ENCODE results near the gene IGSF9.

IGSF9 gene

GRCh38 chr1:159953536-159954515, 8.4 kb upstream of the IGSF9 start, which contains the start of gene SLAMF9:
TSS of gene SLAMF9 (minus strand) at chr1:159954237. CDS start at chr1:159954137, 100 bp downstream.
- Histone ChIP-seq H3K9ac (ENCODE audit: low read length) (no peak within 1 kb of the TSS), H3K4me2 (ENCODE audit: low read length) (no peak within 1 kb of the TSS), H3K36me3 (ENCODE audit: insufficient read depth, low read length) (no peaks in the 10 kb centered on the region), H2AFZ (ENCODE audit: low read length) (no peak within 1 kb of the TSS), H3K4me3 (ENCODE audit: low read depth, low read length, poor library complexity, severe bottlenecking) (no peak within 1 kb of the TSS), H3K27ac (ENCODE audit: low read depth, low read length, poor library complexity, severe bottlenecking) (no peak within 1 kb of the TSS), H3K9me3 (ENCODE audit: low read length) (no peaks in the 10 kb centered on the region), H3K27me3 (ENCODE audit: insufficient read depth, low read length) (peaks cover 3% of the 10 kb centered on the region; the same call in 1 of the 2 replicates), H3K79me2 (ENCODE audit: insufficient read depth, low read length) (no peaks in the 10 kb centered on the region), H3K9me2 (ENCODE audit: low read depth, low read length) (no peaks in the 10 kb centered on the region), H3K4me1 (ENCODE audit: insufficient read depth, low read length, severe bottlenecking) (no peaks in the 10 kb centered on the region), H3F3A (ENCODE audit: insufficient read depth, low read length) (no peaks in the 10 kb centered on the region), H4K20me1 (ENCODE audit: insufficient read depth, low read length) (no peaks in the 10 kb centered on the region)
- TF ChIP-seq CTCF (IDR thresholded peaks at IDR 0.05; ENCODE audit: low read length), result no peak
- TF ChIP-seq EZH2 (IDR thresholded peaks at IDR 0.05; ENCODE audit: borderline replicate concordance, low read length), result no peak

GRCh38 chr1:159952932-159953331, 7.5 kb upstream of the IGSF9 start:
- Histone ChIP-seq H3K9ac (ENCODE audit: low read length) (no peak overlapping the region), H3K36me3 (ENCODE audit: insufficient read depth, low read length) (no peaks in the 10 kb centered on the region), H2AFZ (ENCODE audit: low read length) (no peak overlapping the region), H3F3A (ENCODE audit: insufficient read depth, low read length) (no peaks in the 10 kb centered on the region), H3K4me3 (ENCODE audit: low read depth, low read length, poor library complexity, severe bottlenecking) (no peak overlapping the region), H3K4me1 (ENCODE audit: insufficient read depth, low read length, severe bottlenecking) (no peaks in the 10 kb centered on the region), H3K4me2 (ENCODE audit: low read length) (no peak overlapping the region), H3K9me2 (ENCODE audit: low read depth, low read length) (no peaks in the 10 kb centered on the region), H3K27ac (ENCODE audit: low read depth, low read length, poor library complexity, severe bottlenecking) (no peak overlapping the region), H3K27me3 (ENCODE audit: insufficient read depth, low read length) (peaks cover 1% of the 10 kb centered on the region; the same call in 1 of the 2 replicates), H4K20me1 (ENCODE audit: insufficient read depth, low read length) (no peaks in the 10 kb centered on the region), H3K9me3 (ENCODE audit: low read length) (no peaks in the 10 kb centered on the region), H3K79me2 (ENCODE audit: insufficient read depth, low read length) (no peaks in the 10 kb centered on the region)
- TF ChIP-seq EZH2 (IDR thresholded peaks at IDR 0.05; ENCODE audit: borderline replicate concordance, low read length) (no peak), CTCF (IDR thresholded peaks at IDR 0.05; ENCODE audit: low read length) (no peak)

- H3K9me3 ChIP-seq (ENCODE audit: low read length), result no peaks in the 10 kb centered on the region
- H3K79me2 ChIP-seq (ENCODE audit: insufficient read depth, low read length), result no peaks in the 10 kb centered on the region
- no peak overlapping the region for H2AFZ ChIP-seq (ENCODE audit: low read length)
- no peaks in the 10 kb centered on the region for H3K4me1 ChIP-seq (ENCODE audit: insufficient read depth, low read length, severe bottlenecking)
- no peaks in the 10 kb centered on the region for H3K36me3 ChIP-seq (ENCODE audit: insufficient read depth, low read length)
- no peaks in the 10 kb centered on the region for H3K9me2 ChIP-seq (ENCODE audit: low read depth, low read length)
- no peaks in the 10 kb centered on the region for H3F3A ChIP-seq (ENCODE audit: insufficient read depth, low read length)
- H3K4me3 ChIP-seq (ENCODE audit: low read depth, low read length, poor library complexity, severe bottlenecking), result no peak overlapping the region
- H4K20me1 ChIP-seq (ENCODE audit: insufficient read depth, low read length), result no peaks in the 10 kb centered on the region
- H3K27ac ChIP-seq (ENCODE audit: low read depth, low read length, poor library complexity, severe bottlenecking), result no peak overlapping the region
- H3K27me3 ChIP-seq (ENCODE audit: insufficient read depth, low read length), result no peaks in the 10 kb centered on the region; the same call in 1 of the 2 replicates
- no peak overlapping the region for H3K9ac ChIP-seq (ENCODE audit: low read length)
- TF ChIP-seq CTCF (IDR thresholded peaks at IDR 0.05; ENCODE audit: low read length) (no peak), EZH2 (IDR thresholded peaks at IDR 0.05; ENCODE audit: borderline replicate concordance, low read length) (no peak)
- H3K4me2 ChIP-seq (ENCODE audit: low read length), result no peak overlapping the region
Observed at GRCh38 chr1:159951551-159951950, 6.1 kb upstream of the IGSF9 start.
